Activated naive CD4-positive, alpha-beta T cell treated with anti-CD3 and anti-CD28 coated beads, Interleukin-2, amount 10 ng/mL, durations not matched to agents 7 days and 5 days (primary cell): ENCODE measurements around the gene MECP2.

ENCODE experiments used
- CTCF ChIA-PET: fragments of 350-600 bp; sonication (Branson Sonifier 250); formaldehyde crosslinking; loops from one replicate; lab custom pipeline; 2021; ENCODE audit warnings: antibody characterized with exemption; lab: Charles Lee
- DNase-seq: peaks from one replicate; pipeline ENCODE4 v3.0.0-alpha.2; 2020
- H3K27ac Mint-ChIP-seq: one replicate; pipeline ENCODE4 v1.8.0; 2021; ENCODE audit warnings: mild to moderate bottlenecking, moderate library complexity, mixed read lengths
- H3K27me3 Mint-ChIP-seq: one replicate; pipeline ENCODE4 v1.8.0; 2021; ENCODE audit warnings: mild to moderate bottlenecking, mixed read lengths
- H3K36me3 Mint-ChIP-seq: one replicate; pipeline ENCODE4 v1.8.0; 2021; ENCODE audit warnings: mixed read lengths
- H3K4me1 Mint-ChIP-seq: one replicate; pipeline ENCODE4 v1.8.0; 2021; ENCODE audit warnings: mixed read lengths
- H3K4me3 Mint-ChIP-seq: one replicate; pipeline ENCODE4 v1.8.0; 2021; ENCODE audit warnings: mild to moderate bottlenecking, moderate library complexity, mixed read lengths
- H3K9me3 Mint-ChIP-seq: one replicate; pipeline ENCODE4 v1.8.0; 2021; ENCODE audit warnings: mixed read lengths

MECP2 gene

GRCh38 chrX:154061801-154062200 is 35.7 kb downstream of the MECP2 start:
- CTCF ChIA-PET: no interaction called here
- H3K36me3 Mint-ChIP-seq: peaks cover 25% of the 10 kb centered on the region
- H3K4me1 Mint-ChIP-seq: peaks cover 39% of the 10 kb centered on the region
- H3K4me3 Mint-ChIP-seq: no peak overlapping the region
- H3K9me3 Mint-ChIP-seq: no peaks in the 10 kb centered on the region
- H3K27me3 Mint-ChIP-seq: no peaks in the 10 kb centered on the region
- H3K27ac Mint-ChIP-seq: no peak overlapping the region
- DNase-seq: no peak

- Mint-ChIP-seq H3K36me3 (peaks cover 32% of the 10 kb centered on the region), H3K27ac (no peak overlapping the region), H3K9me3 (no peaks in the 10 kb centered on the region), H3K4me1 (peaks cover 46% of the 10 kb centered on the region), H3K4me3 (no peak overlapping the region), H3K27me3 (no peaks in the 10 kb centered on the region)
- CTCF ChIA-PET: no interaction called here
- no peak for DNase-seq
Observed at GRCh38 chrX:154059729-154060245, 37.7 kb downstream of the MECP2 start.

- no peak overlapping the region for H3K4me3 Mint-ChIP-seq
- no peak for DNase-seq
- no peak overlapping the region for H3K27ac Mint-ChIP-seq
- no peaks in the 10 kb centered on the region for H3K9me3 Mint-ChIP-seq
- CTCF ChIA-PET: no interaction called here
- H3K4me1 Mint-ChIP-seq: peaks cover 40% of the 10 kb centered on the region
- H3K36me3 Mint-ChIP-seq: peaks cover 32% of the 10 kb centered on the region
- H3K27me3 Mint-ChIP-seq: no peaks in the 10 kb centered on the region
Observed at GRCh38 chrX:154059231-154059630, 38.3 kb downstream of the MECP2 start.

GRCh38 chrX:154058214-154058997 is 39.1 kb downstream of the MECP2 start:
- Mint-ChIP-seq H3K9me3 (no peaks in the 10 kb centered on the region), H3K27ac (peak overlapping the region; percentile 24), H3K4me3 (no peak overlapping the region), H3K36me3 (peaks cover 32% of the 10 kb centered on the region), H3K4me1 (peaks cover 37% of the 10 kb centered on the region), H3K27me3 (no peaks in the 10 kb centered on the region)
- CTCF ChIA-PET: interaction anchor here (1.0 kb wide), 1 partner anchor 10 kb away, joined by 3 read pairs; no protein-coding TSS in a partner anchor
- no peak for DNase-seq

GRCh38 chrX:154057791-154058190 is 39.7 kb downstream of the MECP2 start:
- Mint-ChIP-seq H3K4me3 (no peak overlapping the region), H3K4me1 (peaks cover 37% of the 10 kb centered on the region), H3K36me3 (peaks cover 32% of the 10 kb centered on the region), H3K27me3 (no peaks in the 10 kb centered on the region), H3K27ac (peak overlapping the region; percentile 79), H3K9me3 (no peaks in the 10 kb centered on the region)
- no peak for DNase-seq
- CTCF ChIA-PET: interaction anchor here (1.0 kb wide), 1 partner anchor 10 kb away, joined by 3 read pairs; no protein-coding TSS in a partner anchor

GRCh38 chrX:154056770-154057241 is 40.7 kb downstream of the MECP2 start:
- CTCF ChIA-PET: no interaction called here
- peaks cover 33% of the 10 kb centered on the region for H3K36me3 Mint-ChIP-seq
- peaks cover 39% of the 10 kb centered on the region for H3K4me1 Mint-ChIP-seq
- no peaks in the 10 kb centered on the region for H3K9me3 Mint-ChIP-seq
- no peaks in the 10 kb centered on the region for H3K27me3 Mint-ChIP-seq
- H3K4me3 Mint-ChIP-seq: no peak overlapping the region
- H3K27ac Mint-ChIP-seq: peak overlapping the region; percentile 79
- no peak for DNase-seq

GRCh38 chrX:154051201-154051810 is 46.2 kb downstream of the MECP2 start:
- no peaks in the 10 kb centered on the region for H3K27me3 Mint-ChIP-seq
- peak; percentile 78 for DNase-seq
- peaks cover 21% of the 10 kb centered on the region for H3K4me1 Mint-ChIP-seq
- no peaks in the 10 kb centered on the region for H3K9me3 Mint-ChIP-seq
- CTCF ChIA-PET: interaction anchor here (1.5 kb wide), 1 partner anchor 38 kb away, joined by 8 read pairs; no protein-coding TSS in a partner anchor
- H3K36me3 Mint-ChIP-seq: peaks cover 45% of the 10 kb centered on the region
- H3K27ac Mint-ChIP-seq: peak overlapping the region; percentile 65
- no peak overlapping the region for H3K4me3 Mint-ChIP-seq

- Mint-ChIP-seq H3K27ac (no peak overlapping the region), H3K9me3 (no peaks in the 10 kb centered on the region), H3K36me3 (peaks cover 41% of the 10 kb centered on the region), H3K27me3 (no peaks in the 10 kb centered on the region), H3K4me1 (peaks cover 19% of the 10 kb centered on the region), H3K4me3 (no peak overlapping the region)
- DNase-seq: no peak
- CTCF ChIA-PET: interaction anchor here (1.0 kb wide), 1 partner anchor 37 kb away, joined by 7 read pairs; no protein-coding TSS in a partner anchor
Observed at GRCh38 chrX:154050113-154050495, 47.4 kb downstream of the MECP2 start.

GRCh38 chrX:154049209-154050112 is 48.1 kb downstream of the MECP2 start:
- CTCF ChIA-PET: interaction anchor here (1.0 to 1.6 kb wide), 2 partner anchors 8 to 36 kb away, joined by 3 to 7 read pairs; no protein-coding TSS in a partner anchor
- Mint-ChIP-seq H3K9me3 (no peaks in the 10 kb centered on the region), H3K36me3 (peaks cover 39% of the 10 kb centered on the region), H3K27ac (peak overlapping the region; percentile 60), H3K27me3 (no peaks in the 10 kb centered on the region), H3K4me1 (peaks cover 17% of the 10 kb centered on the region), H3K4me3 (no peak overlapping the region)
- DNase-seq: no peak

- H3K27me3 Mint-ChIP-seq: no peaks in the 10 kb centered on the region
- no peak overlapping the region for H3K27ac Mint-ChIP-seq
- H3K4me1 Mint-ChIP-seq: peaks cover 17% of the 10 kb centered on the region
- no peaks in the 10 kb centered on the region for H3K9me3 Mint-ChIP-seq
- DNase-seq: no peak
- CTCF ChIA-PET: interaction anchor here (1.6 kb wide), 1 partner anchor 9 kb away, joined by 3 read pairs; no protein-coding TSS in a partner anchor
- no peak overlapping the region for H3K4me3 Mint-ChIP-seq
- H3K36me3 Mint-ChIP-seq: peaks cover 40% of the 10 kb centered on the region
Observed at GRCh38 chrX:154048398-154048797, 49.1 kb downstream of the MECP2 start.

GRCh38 chrX:154046940-154047610 is 50.4 kb downstream of the MECP2 start:
- no peak overlapping the region for H3K4me3 Mint-ChIP-seq
- no peak for DNase-seq
- no peaks in the 10 kb centered on the region for H3K27me3 Mint-ChIP-seq
- H3K4me1 Mint-ChIP-seq: peaks cover 17% of the 10 kb centered on the region
- no peak overlapping the region for H3K27ac Mint-ChIP-seq
- H3K9me3 Mint-ChIP-seq: no peaks in the 10 kb centered on the region
- peaks cover 40% of the 10 kb centered on the region for H3K36me3 Mint-ChIP-seq
- CTCF ChIA-PET: interaction anchor here (1.4 kb wide), 1 partner anchor 33 kb away, joined by 4 read pairs; no protein-coding TSS in a partner anchor

GRCh38 chrX:154046031-154046781 is 51.3 kb downstream of the MECP2 start:
- peaks cover 43% of the 10 kb centered on the region for H3K36me3 Mint-ChIP-seq
- peaks cover 19% of the 10 kb centered on the region for H3K4me1 Mint-ChIP-seq
- H3K27me3 Mint-ChIP-seq: no peaks in the 10 kb centered on the region
- DNase-seq: no peak
- CTCF ChIA-PET: interaction anchor here (1.4 kb wide), 1 partner anchor 32 kb away, joined by 4 read pairs; no protein-coding TSS in a partner anchor
- no peaks in the 10 kb centered on the region for H3K9me3 Mint-ChIP-seq
- H3K4me3 Mint-ChIP-seq: no peak overlapping the region
- no peak overlapping the region for H3K27ac Mint-ChIP-seq
